HL-60 (cell line): ENCODE measurements around the gene TBCCD1.

Experiments used
- CTCF ChIP-seq: IDR thresholded peaks from one replicate; pipeline ENCODE4 v1.5.1; 2011; ENCODE audit warnings: low read length, control low read depth, inconsistent platforms; ENCODE audit not compliant: insufficient read depth
- GABPA ChIP-seq: IDR thresholded peaks from 2 replicates; pipeline ENCODE4 v1.6.1; 2012; ENCODE audit warnings: low read depth
- POLR2AphosphoS5 ChIP-seq: IDR thresholded peaks from 2 replicates; pipeline ENCODE4 v1.6.1; 2012; ENCODE audit warnings: low read depth
- REST ChIP-seq: IDR thresholded peaks from 2 replicates; pipeline ENCODE4 v1.6.1; 2012; ENCODE audit warnings: low read depth; ENCODE audit not compliant: insufficient replicate concordance
- SPI1 ChIP-seq: IDR thresholded peaks from 2 replicates; pipeline ENCODE4 v1.6.1; 2012; ENCODE audit warnings: low read depth, mild to moderate bottlenecking, borderline replicate concordance

- TF ChIP-seq CTCF (no peak), POLR2AphosphoS5 (no peak), REST (no peak), SPI1 (no peak), GABPA (no peak)
Observed at GRCh38 chr3:186566772-186567071, 417 bp downstream of the TBCCD1 start.
